ENCODE measurements around the gene RAB28.

- TF ChIP-seq GATA2 (IDR thresholded peaks at IDR 0.05; ENCODE audit: low read depth, low read length) (no peak), GATA3 (IDR thresholded peaks at IDR 0.05; ENCODE audit: low read depth, low read length) (no peak)
Observed at GRCh38 chr4:13355111-13355880, 128.8 kb downstream of the RAB28 start.
